ENCODE measurements around the gene HAPLN2.

DNA sequence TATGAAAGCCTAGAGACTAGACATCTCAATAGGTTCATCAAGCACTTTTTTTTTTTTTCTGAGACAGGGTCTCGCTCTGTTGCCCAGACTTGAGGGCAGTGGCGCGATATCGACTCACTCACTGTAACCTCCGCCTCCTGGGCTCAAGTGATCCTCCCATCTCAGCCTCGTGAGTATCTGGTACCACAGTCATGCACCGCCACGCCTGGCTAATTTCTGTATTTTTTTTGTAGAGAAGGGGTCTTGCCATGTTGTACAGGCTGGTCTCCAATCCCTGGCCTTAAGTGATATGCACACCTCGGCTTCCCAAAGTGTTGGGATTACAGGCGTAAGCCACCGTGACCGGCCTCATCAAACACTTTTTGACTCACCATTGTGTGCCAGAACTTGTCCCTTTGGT, 17.3 kb upstream of the HAPLN2 start:
- no peak for TF ChIP-seq POLR2AphosphoS5 (IDR thresholded peaks at IDR 0.05)
- TF ChIP-seq, protein P1, sequence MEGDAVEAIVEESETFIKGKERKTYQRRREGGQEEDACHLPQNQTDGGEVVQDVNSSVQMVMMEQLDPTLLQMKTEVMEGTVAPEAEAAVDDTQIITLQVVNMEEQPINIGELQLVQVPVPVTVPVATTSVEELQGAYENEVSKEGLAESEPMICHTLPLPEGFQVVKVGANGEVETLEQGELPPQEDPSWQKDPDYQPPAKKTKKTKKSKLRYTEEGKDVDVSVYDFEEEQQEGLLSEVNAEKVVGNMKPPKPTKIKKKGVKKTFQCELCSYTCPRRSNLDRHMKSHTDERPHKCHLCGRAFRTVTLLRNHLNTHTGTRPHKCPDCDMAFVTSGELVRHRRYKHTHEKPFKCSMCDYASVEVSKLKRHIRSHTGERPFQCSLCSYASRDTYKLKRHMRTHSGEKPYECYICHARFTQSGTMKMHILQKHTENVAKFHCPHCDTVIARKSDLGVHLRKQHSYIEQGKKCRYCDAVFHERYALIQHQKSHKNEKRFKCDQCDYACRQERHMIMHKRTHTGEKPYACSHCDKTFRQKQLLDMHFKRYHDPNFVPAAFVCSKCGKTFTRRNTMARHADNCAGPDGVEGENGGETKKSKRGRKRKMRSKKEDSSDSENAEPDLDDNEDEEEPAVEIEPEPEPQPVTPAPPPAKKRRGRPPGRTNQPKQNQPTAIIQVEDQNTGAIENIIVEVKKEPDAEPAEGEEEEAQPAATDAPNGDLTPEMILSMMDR (IDR thresholded peaks at IDR 0.05) = no peak
- TF ChIP-seq POLR2A (IDR thresholded peaks at IDR 0.05) = no peak

Data from prostate gland (tissue), 2 donors.